GM19438 (cell line): ENCODE data around the gene ZNF519.
"Not testable (repeated sequence)": the region's sequence is repeated elsewhere in the genome, so short reads cannot be mapped to it uniquely, and the experiment has no call there.

ENCODE experiments used
- ATAC-seq: cut with Tn5 transposase; IDR thresholded peaks from one replicate; pipeline ENCODE4 v1.9.1; 2021; ENCODE audit warnings: low read depth; ENCODE audit not compliant: unreplicated experiment

Gene ZNF519

DNA sequence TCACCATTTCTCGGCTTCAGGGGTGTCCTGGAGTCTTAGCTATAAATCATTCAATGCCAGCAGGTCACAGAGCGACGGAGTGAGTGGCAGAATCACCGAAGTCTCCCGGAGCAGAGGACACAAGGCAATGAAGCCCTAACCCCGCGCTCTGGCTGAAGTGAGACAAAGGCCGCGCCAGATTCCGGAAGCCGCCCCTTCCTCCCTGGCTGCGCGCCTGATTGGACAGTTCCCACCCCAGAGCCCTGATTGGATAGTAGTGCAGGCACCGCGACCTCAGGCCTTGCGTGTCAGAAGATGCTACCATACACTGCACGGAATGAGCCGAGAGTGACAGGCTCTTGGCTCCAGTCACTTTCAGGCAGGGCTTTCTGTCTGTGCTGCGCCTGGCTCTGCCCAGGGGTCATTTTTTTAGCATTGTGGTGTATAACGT lies at the start of gene ZNF519:
TSS of gene ZNF519 (minus strand) at position 165 of the 430 bp plus-strand sequence. CDS start at position 7, 158 bp downstream.
- ATAC-seq = peak; percentile 100

DNA sequence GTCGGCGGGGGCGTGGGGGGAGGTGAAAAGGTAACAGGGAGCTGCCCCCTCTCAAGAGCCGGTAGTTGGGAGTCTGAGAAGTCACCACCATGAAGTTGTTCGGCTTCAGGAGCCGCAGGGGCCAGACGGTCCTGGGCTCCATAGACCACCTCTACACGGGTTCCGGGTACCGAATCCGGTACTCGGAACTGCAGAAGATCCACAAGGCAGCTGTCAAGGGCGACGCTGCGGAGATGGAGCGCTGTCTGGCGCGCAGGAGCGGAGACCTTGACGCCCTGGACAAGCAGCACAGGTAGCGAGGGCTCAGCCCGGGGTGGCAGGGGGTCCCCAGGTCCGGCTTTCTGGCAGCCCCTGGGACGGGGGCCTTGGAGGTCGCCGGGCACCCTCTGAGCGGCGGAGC lies 47.1 kb upstream of the ZNF519 start:
- ATAC-seq = no peak

DNA sequence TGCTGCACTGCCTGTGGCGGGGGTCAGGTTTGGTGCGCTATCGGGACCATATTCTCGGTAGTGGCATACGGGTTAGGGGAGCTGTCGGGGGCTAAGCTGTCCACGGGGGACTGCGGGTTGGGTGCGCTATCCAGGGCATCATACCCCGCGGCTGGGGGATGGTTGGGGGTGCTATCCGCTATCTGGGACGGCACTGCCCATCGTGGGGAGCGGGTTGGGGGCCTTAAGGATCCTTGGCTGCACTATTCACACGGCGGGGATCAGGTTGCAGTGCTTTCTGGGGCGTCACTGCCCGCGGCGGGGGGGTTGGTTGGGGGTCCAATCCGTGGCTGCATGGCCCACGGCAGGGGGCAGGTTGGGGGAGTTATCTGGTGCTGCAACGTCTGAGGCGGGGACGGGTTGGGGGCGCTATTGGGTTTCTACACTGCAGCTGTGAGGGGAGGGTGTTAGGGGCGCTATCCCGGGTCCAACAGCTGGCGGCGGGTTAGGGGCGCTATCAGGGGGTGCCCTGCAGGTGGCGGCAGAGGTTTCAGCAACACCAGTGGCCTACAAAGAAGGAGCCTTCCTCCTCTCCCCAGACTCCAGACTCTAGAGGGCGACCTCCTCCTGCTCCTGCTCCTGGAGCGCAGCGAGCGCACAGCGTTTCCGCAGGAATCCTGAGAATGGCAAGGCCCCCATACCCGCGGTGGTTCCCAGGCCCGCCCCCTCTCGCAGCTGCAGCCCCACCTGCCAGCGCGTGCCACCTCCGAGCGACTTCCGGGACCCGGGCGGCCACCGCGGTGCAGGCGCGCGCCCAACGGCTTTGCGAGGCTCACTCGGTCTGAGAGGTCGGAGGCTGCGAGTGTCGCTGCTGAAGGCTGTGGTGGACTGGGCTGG lies 46.3 kb upstream of the ZNF519 start:
- peak; percentile 94 for ATAC-seq

DNA sequence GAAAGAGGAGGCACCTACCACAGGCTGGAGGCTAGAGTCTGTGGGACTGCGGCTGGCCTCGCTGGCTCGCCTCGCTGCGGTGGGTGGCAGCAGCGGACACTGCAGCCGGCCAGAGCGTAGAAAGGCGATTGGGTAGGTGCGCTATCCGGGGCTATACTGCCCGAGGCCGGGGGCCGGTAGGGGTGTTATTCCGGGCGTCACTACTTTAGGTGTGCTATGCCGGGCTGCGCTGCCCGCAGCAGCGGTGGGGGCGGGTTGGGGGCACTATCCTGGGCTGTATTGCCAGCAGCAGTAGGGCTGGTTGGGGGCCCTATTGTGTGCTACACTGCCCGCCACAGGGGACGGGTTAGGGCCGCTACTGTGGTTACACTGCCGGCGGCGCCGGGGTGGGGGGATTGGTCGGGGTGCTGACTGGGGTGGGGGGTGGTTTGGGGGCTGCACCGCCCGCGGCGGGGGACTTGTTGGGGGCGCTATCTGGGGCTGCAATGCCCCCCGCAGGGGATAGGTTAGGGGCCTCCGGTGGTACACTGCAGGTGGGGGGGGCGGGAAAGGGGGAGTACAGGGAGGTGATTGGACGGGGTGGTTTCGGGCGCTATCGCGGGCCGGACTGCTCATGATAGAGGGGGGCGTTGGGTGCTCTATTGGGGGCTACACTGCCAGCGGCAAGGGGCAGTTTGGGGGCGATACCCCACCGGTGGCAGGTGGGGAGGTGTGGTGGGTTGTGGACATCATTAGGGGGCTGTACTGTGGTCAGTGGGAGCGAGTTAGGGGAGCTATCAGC lies 45.5 kb upstream of the ZNF519 start:
- not testable (repeated sequence) for ATAC-seq

DNA sequence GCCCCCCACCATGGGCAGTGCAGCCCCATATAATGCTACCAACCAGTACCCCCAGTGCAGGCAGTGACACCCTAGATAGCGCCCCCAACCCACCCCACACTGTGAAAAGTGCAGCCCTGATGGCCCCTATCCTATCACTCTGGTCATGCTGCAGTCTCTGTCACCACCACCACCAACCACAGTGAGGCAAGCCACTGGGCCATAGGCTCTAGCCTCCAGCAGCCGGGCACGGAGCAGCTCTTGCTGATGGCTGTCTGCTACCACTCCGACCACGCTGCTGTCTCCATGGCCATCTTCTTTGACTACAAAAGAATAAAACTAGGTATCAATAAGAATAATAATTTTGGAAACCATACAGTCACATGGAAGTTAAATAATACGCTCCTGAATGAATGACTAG lies 43.2 kb upstream of the ZNF519 start:
- ATAC-seq = not testable (repeated sequence)

DNA sequence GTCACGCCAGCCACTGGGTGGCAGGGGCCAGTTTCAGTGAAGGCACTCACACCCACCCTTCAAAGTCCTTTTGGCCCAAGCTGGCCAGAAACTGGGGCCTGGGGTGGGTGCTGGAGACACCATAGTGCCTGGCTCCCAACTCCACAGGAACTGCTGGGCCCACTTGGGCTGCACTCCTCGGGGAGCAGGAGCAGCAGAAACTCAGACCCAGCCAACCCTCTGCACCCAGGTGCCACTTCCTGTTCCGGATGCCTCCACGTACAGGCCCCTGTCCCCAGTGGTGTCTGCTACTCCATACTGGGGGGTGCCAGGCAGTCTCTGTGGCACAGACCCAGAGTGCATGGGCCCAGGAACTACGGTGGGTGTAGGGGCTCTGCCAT lies 42.5 kb upstream of the ZNF519 start:
- no peak for ATAC-seq

DNA sequence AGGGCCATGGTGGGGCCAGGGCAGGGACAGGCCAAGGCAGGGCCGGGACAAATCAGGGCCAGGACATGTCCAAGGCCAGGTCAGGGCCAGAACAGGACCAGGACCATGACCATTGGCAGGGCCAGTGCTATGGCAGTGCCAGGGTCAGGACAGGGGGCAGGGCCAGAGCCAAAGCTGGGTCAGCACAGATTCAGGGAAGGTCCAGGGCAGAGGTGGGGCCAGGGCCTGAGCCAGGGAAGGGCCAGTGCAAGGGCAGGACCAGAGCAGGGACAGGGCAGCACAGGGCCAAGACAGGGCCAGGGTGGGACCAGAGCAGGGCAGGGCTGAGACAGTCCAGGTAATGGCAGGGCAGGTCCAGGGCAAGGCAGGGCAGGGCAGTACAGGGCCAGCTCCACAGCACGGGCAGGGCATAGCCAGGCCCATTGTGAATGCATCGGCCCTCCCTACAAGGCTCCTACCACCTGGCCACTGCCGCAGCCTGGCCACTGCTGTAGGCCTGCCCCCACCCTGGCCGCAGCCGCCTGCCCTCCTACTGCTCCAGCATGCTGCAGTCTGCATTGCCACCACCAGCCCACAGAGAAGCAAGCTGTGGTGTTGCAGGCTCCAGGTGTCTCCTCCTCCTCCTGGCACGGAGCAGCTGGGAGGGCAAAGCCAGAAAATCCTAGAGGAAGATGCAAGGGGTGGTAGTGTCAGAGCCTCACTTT lies 41.9 kb upstream of the ZNF519 start:
- not testable (repeated sequence) for ATAC-seq

DNA sequence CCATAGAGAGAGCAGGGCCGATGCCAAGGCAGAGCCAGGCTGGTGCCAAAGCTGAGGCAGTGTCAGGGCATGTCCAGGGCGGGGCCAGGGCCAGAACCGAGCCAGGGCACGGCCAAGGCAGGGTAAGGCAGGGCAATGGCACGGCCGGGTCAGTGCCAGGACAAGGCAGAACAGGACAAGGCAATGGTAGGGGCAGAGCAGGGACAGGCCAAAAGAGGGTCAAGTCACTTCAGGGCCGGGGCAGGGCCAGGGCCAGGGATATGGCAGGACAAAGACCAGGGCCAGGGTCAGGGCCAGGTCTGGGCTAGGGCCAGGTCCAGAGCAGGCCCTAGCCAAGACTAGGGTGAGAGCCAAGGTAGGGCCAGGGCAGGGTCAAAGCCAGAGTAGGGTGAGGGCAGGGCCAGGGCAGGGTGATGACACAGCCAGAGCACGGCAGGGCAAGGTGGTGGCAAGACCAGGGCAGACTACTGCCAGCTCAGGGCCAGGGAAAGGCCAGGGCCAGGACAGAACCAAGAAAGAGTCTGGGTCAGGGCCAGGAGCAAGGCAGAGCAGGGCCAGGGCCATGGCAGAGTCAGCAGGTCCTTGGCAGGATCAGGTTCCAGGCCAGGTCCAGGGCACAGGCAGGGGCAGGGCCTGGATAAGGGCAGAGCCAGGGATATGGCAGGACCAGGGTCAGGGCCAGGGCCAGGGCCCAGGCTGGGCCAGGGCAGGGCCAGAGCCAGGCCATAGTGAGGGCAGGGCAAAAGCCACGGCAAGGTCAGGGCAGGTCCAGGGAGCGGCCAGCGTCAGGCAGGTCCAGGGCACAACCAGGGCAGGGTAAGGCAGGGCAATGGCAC lies 41.1 kb upstream of the ZNF519 start:
- not testable (repeated sequence) for ATAC-seq

DNA sequence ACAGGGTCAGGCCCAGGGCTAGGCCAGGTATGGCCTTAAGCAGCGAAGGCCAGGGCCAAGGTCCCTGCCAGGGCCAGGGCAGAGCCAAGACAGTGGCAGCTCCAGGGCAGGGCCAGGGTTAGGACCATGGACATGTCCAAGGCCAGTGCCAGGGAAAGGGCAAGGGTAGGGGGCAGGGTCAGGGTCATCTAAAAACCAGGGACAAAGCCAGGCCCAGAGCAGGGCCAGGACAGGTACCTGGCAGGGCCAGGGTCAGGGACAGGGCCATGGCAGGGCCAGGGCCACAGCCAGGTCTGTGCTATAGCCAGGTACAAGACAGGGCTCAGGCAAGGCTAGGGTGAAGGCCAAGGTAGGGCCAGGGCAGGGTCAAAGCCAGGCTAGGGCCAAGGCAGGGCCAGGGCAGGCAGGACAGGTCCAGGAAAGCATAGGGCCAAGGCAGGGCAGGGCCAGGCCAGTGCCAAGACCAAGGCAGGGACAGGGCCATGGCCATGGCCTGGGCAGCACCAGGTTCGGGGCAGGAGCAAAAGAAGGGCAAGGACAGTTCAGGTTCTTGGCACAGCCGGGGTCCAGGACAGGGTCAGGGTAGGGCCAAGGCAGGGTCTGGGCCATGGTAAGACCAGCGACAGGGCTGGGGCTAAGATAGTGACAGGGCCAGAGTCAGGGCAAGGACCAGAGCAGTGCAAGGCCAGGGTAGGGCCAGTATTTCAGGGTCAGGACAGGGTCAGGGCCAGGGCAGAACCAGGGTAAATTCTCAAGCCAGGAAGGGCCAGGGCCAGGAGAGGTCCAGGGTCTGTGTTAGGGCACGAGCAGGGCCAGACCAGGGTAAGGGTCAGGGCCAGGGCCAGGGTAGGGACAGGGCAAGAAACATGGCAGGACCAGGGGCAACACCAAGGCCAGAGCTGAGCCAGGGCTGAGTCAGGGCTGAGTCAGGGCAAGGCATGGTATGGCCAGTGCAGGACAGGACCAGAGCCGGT lies 40.2 kb upstream of the ZNF519 start:
- ATAC-seq = not testable (repeated sequence)

DNA sequence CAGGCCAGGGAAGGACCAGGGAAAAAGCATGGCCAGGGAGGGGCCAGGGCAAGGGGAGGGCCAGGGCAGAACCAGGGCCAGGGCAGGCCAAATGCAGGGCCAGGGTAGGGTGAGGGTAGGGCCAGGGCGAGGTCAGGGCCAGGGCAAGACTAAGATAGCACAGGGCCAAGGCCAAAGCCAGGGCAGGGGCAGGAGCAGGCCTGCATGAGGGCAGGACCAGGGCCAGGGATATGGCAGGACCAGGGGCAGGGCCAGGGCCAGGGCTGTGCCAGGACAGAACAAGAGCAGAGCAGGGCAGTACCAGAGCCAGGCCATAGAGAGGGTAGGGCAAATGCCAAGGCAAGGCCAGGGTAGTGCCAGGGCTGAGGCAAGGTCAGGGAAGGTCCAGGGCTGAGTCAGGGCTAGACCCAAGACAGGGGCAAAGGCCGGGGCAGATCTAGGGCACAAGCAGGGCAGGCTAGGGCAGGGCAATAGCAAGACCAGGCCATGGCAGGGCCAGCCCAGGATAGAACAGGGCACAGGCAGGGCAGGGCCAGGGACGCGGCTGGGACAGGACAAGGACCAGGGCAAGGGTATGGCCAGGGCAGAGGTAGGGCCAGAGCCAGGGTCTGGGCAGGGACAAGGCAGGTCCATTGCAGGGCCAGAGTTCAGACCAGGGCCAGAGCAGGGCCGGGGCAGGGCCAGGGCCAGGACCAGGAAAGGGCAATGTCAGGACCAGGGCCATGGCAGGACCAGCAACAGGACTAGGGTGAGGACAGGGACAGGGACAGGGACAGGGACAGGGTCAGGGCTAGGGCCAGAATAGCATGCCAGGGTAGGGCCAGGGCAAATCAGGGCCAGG lies 39.3 kb upstream of the ZNF519 start:
- not testable (repeated sequence) for ATAC-seq

DNA sequence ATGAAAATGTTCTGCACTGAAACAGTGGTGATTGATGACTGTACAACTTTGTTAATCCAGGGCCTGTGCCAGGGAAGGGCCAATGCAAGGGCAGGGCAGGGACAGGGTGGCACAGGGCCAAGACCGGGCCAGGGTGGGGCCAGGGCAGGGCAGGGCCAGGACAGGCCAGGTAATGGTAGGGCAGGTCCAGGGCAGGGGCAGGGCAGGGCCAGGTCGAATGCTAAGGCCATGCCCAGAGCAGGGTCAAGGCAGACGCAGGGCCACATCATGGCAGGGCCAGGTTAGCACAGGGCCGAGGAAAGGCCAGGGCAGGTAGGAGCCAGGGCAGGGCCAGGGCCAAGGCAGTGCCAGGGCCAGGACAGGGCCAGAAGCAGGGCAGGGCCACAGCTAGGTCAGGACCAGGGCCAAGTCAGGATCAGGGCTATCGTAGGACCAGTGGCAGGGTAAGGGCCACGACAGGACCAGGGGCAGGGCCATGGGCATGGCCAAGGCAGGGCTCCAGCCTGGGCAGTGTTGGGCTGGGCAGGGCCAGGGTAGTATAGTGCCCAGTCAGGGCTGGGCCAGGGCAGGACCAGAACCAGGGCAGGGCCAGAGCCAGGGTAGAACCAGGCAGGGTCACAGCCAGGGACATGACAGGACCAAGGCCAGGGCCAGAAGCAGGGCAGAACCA lies 38.3 kb upstream of the ZNF519 start:
- not testable (repeated sequence) for ATAC-seq

DNA sequence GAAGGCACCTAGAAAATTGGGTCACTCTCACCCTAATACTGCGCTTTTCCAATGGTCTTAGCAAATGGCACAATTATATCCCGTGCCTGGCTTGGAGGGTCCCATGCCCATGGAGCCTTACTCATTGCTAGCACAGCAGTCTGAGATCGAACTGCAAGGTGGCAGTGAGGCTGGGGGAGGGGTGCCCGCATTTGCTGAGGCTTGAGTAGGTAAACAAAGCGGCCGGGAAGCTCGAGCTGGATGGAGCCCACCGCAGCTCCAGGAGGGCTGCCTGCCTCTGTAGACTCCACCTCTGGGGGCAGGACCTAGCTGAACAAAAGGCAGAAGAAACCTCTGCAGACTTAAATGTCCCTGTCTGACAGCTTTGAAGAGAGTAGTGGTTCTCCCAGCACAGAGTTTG lies 30.7 kb upstream of the ZNF519 start:
- ATAC-seq = not testable (repeated sequence)

DNA sequence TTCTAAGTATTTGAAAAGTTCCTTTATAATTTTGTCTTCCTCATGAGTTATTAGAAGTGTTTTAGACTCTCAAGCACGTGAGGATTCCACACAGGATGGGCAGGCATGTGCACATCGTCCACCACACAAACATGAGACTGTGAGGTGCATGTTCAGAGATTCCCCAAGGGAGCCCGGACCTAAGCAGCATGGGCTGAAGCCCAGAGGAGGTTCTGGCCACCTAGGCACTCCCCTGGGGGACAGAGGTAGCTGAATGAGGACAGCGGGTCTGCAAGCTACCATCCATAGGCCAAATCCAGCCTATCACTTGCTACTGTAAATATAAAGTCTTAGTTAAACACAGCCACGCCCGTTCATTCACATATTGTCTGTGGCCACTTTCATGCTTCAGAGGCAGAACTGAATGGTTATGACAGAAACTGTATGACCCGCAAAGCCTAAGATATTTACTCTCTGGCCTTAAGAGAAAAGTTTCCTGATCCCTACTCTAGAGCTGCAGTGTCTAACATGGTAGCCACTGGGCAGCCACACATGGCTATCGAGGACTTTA lies 19.4 kb upstream of the ZNF519 start:
- not testable (repeated sequence) for ATAC-seq

DNA sequence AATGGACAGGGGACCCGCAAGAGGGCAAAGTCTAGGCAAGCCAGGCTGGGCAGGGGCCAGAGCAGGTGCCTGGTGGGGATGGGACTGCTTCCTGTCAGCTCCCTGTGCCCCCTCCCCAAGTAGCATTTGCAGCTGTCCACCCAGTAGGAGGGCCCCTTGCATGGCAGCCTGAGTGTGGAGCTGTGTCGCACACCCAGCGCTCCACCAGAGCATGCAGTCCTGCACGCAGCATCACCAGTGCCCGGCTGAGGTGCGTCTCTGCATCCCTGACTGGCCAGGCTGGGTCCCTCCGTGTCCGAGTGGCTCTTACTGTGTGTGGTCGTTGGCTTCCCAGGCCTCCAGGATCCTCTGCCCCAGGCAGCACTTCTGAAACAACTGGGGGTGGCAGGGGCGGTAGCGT lies 18.5 kb upstream of the ZNF519 start:
- not testable (repeated sequence) for ATAC-seq

DNA sequence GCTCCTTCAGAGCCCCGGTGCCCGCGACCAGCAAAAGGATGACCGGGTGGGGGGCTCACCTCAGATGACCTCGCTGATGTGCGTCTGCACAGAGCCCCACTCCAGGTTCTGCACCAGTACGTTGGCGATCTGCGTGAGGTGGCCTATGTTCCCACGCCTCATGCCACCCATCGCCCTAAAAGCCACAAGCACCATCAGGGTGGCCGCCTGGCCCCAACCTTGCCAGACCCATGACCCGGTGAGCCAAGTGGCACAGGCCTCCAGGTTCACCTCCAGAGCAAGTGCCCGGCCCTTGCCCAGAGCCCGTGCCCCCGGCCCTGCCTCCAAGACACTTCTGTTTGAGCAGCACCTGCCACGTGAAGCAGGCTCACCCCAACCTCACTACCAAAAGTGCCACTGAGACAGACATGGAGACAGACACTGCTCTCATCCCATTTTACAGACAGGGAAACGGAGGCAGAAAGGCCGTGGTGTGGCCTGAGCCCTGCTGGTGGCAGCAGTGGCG lies 17.7 kb upstream of the ZNF519 start:
- ATAC-seq = not testable (repeated sequence)

DNA sequence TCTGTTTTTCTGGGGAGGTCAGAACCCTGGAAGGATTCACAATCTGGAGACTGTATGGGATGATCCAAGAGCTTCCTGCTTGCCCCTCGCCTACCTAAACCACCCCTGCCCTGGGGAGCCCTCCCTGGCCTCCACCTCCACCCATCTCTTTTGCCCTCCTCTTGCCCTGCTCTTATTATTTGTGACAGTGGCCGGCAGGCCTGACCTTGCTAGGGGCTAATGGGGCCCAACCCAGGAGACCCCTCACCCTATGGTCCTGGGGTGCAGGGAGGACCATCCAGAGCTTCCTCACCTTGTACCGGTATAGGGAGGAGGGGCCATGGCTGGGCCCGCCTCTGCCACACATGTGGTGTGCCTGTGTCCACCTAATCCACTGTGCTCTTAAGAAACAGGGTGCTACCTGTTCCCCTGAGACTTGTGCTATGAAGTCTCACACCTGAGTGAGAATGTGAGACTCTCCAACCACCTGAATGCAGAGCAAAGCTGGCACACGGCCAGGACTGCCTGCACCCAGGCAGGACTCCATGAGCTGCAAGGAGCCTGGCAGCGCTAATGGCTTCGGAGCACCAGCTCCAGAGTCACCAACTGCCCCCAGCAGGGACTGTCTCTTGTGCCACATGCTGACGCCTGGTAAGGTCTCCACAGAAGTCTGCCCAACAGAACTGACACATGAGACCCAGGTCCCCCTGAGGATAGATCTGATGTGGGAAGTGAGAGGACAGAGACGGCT lies 17.1 kb upstream of the ZNF519 start:
- ATAC-seq = not testable (repeated sequence)
